ENCODE measurements around the gene FNDC7.

DNA sequence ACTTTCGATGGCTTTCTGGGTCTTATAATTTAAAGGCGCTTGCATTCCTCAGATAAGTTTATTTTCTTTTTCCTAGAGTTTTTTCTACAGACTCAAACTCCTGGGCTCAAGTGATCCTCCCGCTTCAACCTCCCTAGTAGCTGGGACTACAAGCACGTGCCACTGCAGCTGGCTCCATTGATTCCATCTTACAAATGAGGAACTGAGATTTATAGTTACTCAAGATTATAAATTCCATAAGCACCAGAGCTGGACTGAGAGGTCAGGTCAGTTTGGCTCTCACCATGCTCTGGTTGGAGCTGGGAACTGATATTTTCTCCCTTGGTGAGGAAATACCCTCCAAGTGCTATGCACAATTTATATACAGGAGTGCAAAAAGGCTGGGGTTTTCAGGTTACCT lies 34.0 kb upstream of the FNDC7 start:
- TF ChIP-seq TCF12 (IDR thresholded peaks at IDR 0.05) (no peak), SMC3 (IDR thresholded peaks at IDR 0.05; ENCODE audit: low read depth, low read length) (no peak), TAF1 (IDR thresholded peaks at IDR 0.05; ENCODE audit: borderline replicate concordance, low read depth, low read length) (no peak), NRF1 (IDR thresholded peaks at IDR 0.05; ENCODE audit: low read depth, low read length) (no peak), YY1 (IDR thresholded peaks at IDR 0.05; ENCODE audit: low read depth) (no peak), POLR2AphosphoS5 (IDR thresholded peaks at IDR 0.05; ENCODE audit: low read depth, low read length) (no peak), MEF2A (IDR thresholded peaks at IDR 0.05; ENCODE audit: borderline replicate concordance, low read depth) (no peak)
- TF ChIP-seq, protein P1, sequence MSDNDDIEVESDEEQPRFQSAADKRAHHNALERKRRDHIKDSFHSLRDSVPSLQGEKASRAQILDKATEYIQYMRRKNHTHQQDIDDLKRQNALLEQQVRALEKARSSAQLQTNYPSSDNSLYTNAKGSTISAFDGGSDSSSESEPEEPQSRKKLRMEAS (IDR thresholded peaks at IDR 0.05; ENCODE audit: low read depth), result no peak
- TF ChIP-seq, protein P2, sequence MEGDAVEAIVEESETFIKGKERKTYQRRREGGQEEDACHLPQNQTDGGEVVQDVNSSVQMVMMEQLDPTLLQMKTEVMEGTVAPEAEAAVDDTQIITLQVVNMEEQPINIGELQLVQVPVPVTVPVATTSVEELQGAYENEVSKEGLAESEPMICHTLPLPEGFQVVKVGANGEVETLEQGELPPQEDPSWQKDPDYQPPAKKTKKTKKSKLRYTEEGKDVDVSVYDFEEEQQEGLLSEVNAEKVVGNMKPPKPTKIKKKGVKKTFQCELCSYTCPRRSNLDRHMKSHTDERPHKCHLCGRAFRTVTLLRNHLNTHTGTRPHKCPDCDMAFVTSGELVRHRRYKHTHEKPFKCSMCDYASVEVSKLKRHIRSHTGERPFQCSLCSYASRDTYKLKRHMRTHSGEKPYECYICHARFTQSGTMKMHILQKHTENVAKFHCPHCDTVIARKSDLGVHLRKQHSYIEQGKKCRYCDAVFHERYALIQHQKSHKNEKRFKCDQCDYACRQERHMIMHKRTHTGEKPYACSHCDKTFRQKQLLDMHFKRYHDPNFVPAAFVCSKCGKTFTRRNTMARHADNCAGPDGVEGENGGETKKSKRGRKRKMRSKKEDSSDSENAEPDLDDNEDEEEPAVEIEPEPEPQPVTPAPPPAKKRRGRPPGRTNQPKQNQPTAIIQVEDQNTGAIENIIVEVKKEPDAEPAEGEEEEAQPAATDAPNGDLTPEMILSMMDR (IDR thresholded peaks at IDR 0.05), result no peak

Measured in SK-N-SH (cell line).